ENCODE results near the gene SLC6A5.

DNA sequence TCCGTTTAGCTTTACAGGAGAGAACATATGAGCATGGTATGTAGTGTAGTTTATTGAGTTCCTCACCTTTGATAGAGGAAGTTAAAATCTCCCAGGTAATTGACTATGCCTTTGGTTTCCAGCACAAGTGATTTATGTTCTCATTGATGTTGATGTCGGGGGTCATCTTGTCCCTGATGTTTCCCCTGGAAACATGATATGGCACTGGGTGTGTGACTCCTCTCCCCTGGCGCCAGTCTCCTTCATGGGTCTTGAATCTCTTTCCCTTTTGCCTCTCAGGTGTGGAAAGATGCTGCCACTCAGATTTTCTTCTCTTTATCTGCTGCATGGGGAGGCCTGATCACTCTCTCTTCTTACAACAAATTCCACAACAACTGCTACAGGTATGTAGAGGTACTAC is 28.3 kb downstream of the SLC6A5 start:
- TF ChIP-seq, protein P1, sequence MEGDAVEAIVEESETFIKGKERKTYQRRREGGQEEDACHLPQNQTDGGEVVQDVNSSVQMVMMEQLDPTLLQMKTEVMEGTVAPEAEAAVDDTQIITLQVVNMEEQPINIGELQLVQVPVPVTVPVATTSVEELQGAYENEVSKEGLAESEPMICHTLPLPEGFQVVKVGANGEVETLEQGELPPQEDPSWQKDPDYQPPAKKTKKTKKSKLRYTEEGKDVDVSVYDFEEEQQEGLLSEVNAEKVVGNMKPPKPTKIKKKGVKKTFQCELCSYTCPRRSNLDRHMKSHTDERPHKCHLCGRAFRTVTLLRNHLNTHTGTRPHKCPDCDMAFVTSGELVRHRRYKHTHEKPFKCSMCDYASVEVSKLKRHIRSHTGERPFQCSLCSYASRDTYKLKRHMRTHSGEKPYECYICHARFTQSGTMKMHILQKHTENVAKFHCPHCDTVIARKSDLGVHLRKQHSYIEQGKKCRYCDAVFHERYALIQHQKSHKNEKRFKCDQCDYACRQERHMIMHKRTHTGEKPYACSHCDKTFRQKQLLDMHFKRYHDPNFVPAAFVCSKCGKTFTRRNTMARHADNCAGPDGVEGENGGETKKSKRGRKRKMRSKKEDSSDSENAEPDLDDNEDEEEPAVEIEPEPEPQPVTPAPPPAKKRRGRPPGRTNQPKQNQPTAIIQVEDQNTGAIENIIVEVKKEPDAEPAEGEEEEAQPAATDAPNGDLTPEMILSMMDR (IDR thresholded peaks at IDR 0.05) = no peak
- TF ChIP-seq FOSL2 (IDR thresholded peaks at IDR 0.05; ENCODE audit: borderline replicate concordance, low read depth) (no peak), YY1 (IDR thresholded peaks at IDR 0.05; ENCODE audit: low read depth) (no peak), SIN3A (IDR thresholded peaks at IDR 0.05; ENCODE audit: borderline replicate concordance, low read depth, low read length) (no peak), CHD2 (IDR thresholded peaks at IDR 0.05; ENCODE audit: low read length, partially characterized antibody) (no peak), TAF1 (IDR thresholded peaks at IDR 0.05; ENCODE audit: borderline replicate concordance, low read depth, low read length) (no peak), RXRA (IDR thresholded peaks at IDR 0.05; ENCODE audit: borderline replicate concordance, low read depth) (no peak), TCF12 (IDR thresholded peaks at IDR 0.05) (no peak), MXI1 (IDR thresholded peaks at IDR 0.05; ENCODE audit: low read depth, low read length) (no peak)
- TF ChIP-seq, protein P2, sequence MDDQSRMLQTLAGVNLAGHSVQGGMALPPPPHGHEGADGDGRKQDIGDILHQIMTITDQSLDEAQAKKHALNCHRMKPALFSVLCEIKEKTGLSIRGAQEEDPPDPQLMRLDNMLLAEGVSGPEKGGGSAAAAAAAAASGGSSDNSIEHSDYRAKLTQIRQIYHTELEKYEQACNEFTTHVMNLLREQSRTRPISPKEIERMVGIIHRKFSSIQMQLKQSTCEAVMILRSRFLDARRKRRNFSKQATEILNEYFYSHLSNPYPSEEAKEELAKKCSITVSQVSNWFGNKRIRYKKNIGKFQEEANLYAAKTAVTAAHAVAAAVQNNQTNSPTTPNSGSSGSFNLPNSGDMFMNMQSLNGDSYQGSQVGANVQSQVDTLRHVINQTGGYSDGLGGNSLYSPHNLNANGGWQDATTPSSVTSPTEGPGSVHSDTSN (IDR thresholded peaks at IDR 0.05) = no peak
- TF ChIP-seq, protein P3, sequence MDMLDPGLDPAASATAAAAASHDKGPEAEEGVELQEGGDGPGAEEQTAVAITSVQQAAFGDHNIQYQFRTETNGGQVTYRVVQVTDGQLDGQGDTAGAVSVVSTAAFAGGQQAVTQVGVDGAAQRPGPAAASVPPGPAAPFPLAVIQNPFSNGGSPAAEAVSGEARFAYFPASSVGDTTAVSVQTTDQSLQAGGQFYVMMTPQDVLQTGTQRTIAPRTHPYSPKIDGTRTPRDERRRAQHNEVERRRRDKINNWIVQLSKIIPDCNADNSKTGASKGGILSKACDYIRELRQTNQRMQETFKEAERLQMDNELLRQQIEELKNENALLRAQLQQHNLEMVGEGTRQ (IDR thresholded peaks at IDR 0.05; ENCODE audit: borderline replicate concordance, low read depth, low read length) = no peak
- TF ChIP-seq, protein P4, sequence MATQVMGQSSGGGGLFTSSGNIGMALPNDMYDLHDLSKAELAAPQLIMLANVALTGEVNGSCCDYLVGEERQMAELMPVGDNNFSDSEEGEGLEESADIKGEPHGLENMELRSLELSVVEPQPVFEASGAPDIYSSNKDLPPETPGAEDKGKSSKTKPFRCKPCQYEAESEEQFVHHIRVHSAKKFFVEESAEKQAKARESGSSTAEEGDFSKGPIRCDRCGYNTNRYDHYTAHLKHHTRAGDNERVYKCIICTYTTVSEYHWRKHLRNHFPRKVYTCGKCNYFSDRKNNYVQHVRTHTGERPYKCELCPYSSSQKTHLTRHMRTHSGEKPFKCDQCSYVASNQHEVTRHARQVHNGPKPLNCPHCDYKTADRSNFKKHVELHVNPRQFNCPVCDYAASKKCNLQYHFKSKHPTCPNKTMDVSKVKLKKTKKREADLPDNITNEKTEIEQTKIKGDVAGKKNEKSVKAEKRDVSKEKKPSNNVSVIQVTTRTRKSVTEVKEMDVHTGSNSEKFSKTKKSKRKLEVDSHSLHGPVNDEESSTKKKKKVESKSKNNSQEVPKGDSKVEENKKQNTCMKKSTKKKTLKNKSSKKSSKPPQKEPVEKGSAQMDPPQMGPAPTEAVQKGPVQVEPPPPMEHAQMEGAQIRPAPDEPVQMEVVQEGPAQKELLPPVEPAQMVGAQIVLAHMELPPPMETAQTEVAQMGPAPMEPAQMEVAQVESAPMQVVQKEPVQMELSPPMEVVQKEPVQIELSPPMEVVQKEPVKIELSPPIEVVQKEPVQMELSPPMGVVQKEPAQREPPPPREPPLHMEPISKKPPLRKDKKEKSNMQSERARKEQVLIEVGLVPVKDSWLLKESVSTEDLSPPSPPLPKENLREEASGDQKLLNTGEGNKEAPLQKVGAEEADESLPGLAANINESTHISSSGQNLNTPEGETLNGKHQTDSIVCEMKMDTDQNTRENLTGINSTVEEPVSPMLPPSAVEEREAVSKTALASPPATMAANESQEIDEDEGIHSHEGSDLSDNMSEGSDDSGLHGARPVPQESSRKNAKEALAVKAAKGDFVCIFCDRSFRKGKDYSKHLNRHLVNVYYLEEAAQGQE (IDR thresholded peaks at IDR 0.05; ENCODE audit: low read depth, low read length) = no peak

All from SK-N-SH (cell line).